ENCODE data around the gene CSF3R. TPM values are rescaled to one million over a fixed set of nuclear protein-coding genes. Genes with fewer than 3 reads are reported as not detected.

Gene CSF3R
- total and polyA plus RNA-seq, 8 donors, result 5.7 to 334 (median 10.7) TPM

- peaks cover 0 to 14% of the 10 kb centered on the region in 2 donors for H3K4me1 ChIP-seq
- H3K36me3 ChIP-seq, result no peaks in the 10 kb centered on the region
- intact Hi-C loops (cut with DNase I), result no loop called here
- no peak for ATAC-seq
- H3K27ac ChIP-seq, result no peak overlapping the region
- no peak for DNase-seq
- H3K27me3 ChIP-seq, result no peaks in the 10 kb centered on the region
- no peak overlapping the region for H3K4me3 ChIP-seq
- TF ChIP-seq, protein P1, sequence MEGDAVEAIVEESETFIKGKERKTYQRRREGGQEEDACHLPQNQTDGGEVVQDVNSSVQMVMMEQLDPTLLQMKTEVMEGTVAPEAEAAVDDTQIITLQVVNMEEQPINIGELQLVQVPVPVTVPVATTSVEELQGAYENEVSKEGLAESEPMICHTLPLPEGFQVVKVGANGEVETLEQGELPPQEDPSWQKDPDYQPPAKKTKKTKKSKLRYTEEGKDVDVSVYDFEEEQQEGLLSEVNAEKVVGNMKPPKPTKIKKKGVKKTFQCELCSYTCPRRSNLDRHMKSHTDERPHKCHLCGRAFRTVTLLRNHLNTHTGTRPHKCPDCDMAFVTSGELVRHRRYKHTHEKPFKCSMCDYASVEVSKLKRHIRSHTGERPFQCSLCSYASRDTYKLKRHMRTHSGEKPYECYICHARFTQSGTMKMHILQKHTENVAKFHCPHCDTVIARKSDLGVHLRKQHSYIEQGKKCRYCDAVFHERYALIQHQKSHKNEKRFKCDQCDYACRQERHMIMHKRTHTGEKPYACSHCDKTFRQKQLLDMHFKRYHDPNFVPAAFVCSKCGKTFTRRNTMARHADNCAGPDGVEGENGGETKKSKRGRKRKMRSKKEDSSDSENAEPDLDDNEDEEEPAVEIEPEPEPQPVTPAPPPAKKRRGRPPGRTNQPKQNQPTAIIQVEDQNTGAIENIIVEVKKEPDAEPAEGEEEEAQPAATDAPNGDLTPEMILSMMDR (IDR thresholded peaks at IDR 0.05), result no peak
- no peaks in the 10 kb centered on the region for H3K9me3 ChIP-seq
These were observed 45.9 kb downstream of the CSF3R start for GRCh38 chr1:36436821-36437220.

GRCh38 chr1:36433102-36433501 is 49.6 kb downstream of the CSF3R start:
- peak; percentile 35 for ATAC-seq
- Histone ChIP-seq H3K27me3 (no peaks in the 10 kb centered on the region), H3K9me3 (no peaks in the 10 kb centered on the region), H3K4me1 (peaks cover 0 to 14% of the 10 kb centered on the region in 2 donors), H3K27ac (peak overlapping the region in 1 of 2 donors; percentile 23), H3K36me3 (no peaks in the 10 kb centered on the region), H3K4me3 (no peak overlapping the region)
- TF ChIP-seq, protein P1 (IDR thresholded peaks at IDR 0.05), result no peak
- intact Hi-C loops (cut with DNase I), result no loop called here
- no peak for DNase-seq

GRCh38 chr1:36432616-36433015 is 50.1 kb downstream of the CSF3R start:
- Histone ChIP-seq H3K4me1 (peaks cover 0 to 14% of the 10 kb centered on the region in 2 donors), H3K4me3 (no peak overlapping the region), H3K27ac (peak overlapping the region in 1 of 2 donors; percentile 23), H3K27me3 (no peaks in the 10 kb centered on the region), H3K36me3 (no peaks in the 10 kb centered on the region), H3K9me3 (no peaks in the 10 kb centered on the region)
- peak; percentile 70 for ATAC-seq
- DNase-seq, result no peak
- TF ChIP-seq, protein P1 (IDR thresholded peaks at IDR 0.05), result no peak
- intact Hi-C loops (cut with DNase I), result no loop called here

GRCh38 chr1:36425791-36426190 is 56.9 kb downstream of the CSF3R start:
- Histone ChIP-seq H3K4me3 (no peak overlapping the region), H3K27me3 (no peaks in the 10 kb centered on the region), H3K9me3 (no peaks in the 10 kb centered on the region), H3K36me3 (peaks cover 0 to 7% of the 10 kb centered on the region in 2 donors), H3K27ac (no peak overlapping the region), H3K4me1 (peaks cover 0 to 1% of the 10 kb centered on the region in 2 donors)
- DNase-seq (no peak), ATAC-seq (no peak)
- TF ChIP-seq, protein P1 (IDR thresholded peaks at IDR 0.05), result no peak
- intact Hi-C loops (cut with DNase I), result no loop called here

DNA sequence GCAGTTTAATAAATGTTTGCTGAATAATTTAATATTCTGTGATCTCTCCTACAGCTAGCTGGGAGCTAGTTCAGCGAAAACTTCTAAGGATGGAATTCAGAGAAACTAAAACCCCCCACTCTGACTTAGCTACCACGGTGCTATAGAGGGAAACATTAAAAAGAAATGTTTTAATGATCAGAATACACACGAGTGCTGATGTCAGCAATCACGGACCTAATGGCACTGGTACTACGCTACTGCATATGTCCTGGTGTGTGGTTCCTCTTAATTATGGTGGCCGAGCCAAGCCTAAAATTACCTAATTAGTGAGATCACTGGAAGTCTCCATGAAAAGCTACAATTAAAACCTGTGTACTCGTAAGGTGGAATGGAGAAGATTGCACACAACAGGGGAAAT is 61.1 kb downstream of the CSF3R start:
- intact Hi-C loops (cut with DNase I), result no loop called here
- H3K4me3 ChIP-seq, result no peak overlapping the region
- H3K36me3 ChIP-seq, result peaks cover 0 to 7% of the 10 kb centered on the region in 2 donors
- TF ChIP-seq, protein P1 (IDR thresholded peaks at IDR 0.05), result no peak
- no peaks in the 10 kb centered on the region for H3K9me3 ChIP-seq
- H3K27ac ChIP-seq, result peak overlapping the region in 1 of 2 donors; percentile 57
- peaks cover 0 to 21% of the 10 kb centered on the region in 2 donors for H3K4me1 ChIP-seq
- no peaks in the 10 kb centered on the region for H3K27me3 ChIP-seq
- no peak for DNase-seq
- ATAC-seq, result no peak

Measured in left lung (tissue), 10 donors.